BE2C (cell line): ENCODE measurements around the gene ITGB3.
"Not testable (repeated sequence)": the region's sequence is repeated elsewhere in the genome, so short reads cannot be mapped to it uniquely, and the experiment has no call there.

ENCODE experiments used
- DNase-seq: peaks from one replicate; pipeline ENCODE4 v3.0.0-alpha.2; 2020
- H3K27me3 ChIP-seq: fragments of 250-450 bp; sonication (Bioruptor Pico); 2 replicates; pipeline ENCODE4 v1.5.1; 2020; ENCODE audit warnings: mild to moderate bottlenecking
- H3K36me3 ChIP-seq: fragments of 250-450 bp; sonication (Bioruptor Pico); 2 replicates; pipeline ENCODE4 v1.5.1; 2020; ENCODE audit warnings: mild to moderate bottlenecking
- H3K4me1 ChIP-seq: fragments of 250-450 bp; sonication (Bioruptor Pico); 2 replicates; pipeline ENCODE4 v1.5.1; 2020
- H3K4me3 ChIP-seq: 2 replicates; pipeline ENCODE4 v1.5.1; 2011; ENCODE audit warnings: low read depth, low read length
- H3K9me3 ChIP-seq: fragments of 250-450 bp; sonication (Bioruptor Pico); 2 replicates; pipeline ENCODE4 v1.5.1; 2020
- CTCF ChIP-seq: IDR thresholded peaks from 2 replicates; pipeline ENCODE4 v1.5.1; 2012; ENCODE audit warnings: mild to moderate bottlenecking, low read depth, low read length

The ITGB3 gene

GRCh38 chr17:47220531-47220999 lies 33.1 kb upstream of the ITGB3 start:
- Histone ChIP-seq H3K27me3 (no peaks in the 10 kb centered on the region), H3K9me3 (no peaks in the 10 kb centered on the region), H3K36me3 (no peaks in the 10 kb centered on the region), H3K4me1 (peaks cover 11% of the 10 kb centered on the region), H3K4me3 (no peak overlapping the region)
- DNase-seq = no peak
- TF ChIP-seq CTCF = no peak

DNA sequence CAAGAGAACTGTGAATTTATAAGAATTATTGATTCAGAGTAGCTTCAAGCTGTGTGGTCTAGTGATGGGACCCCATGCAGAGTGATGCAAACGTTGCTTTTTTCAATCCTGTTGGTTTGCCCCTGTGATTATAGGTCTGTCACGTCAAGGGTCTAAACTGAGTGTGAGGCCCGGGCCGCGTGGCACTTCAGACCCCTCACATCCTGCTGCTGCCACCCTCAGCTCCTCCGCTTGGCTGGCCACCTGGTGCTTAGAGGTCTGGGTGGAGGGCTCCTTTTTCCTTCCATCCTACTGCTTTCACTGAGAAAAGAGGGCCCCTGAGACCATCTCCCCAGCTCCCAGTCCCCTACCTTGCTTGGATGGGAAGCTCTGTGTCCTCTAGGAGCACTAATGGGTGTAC lies 32.5 kb upstream of the ITGB3 start:
- Histone ChIP-seq H3K27me3 (no peaks in the 10 kb centered on the region), H3K4me3 (no peak overlapping the region), H3K4me1 (peaks cover 11% of the 10 kb centered on the region), H3K36me3 (no peaks in the 10 kb centered on the region), H3K9me3 (no peaks in the 10 kb centered on the region)
- DNase-seq = no peak
- no peak for TF ChIP-seq CTCF

- H3K4me3 ChIP-seq = no peak overlapping the region
- DNase-seq = no peak
- H3K27me3 ChIP-seq = no peaks in the 10 kb centered on the region
- no peak for TF ChIP-seq CTCF
- no peaks in the 10 kb centered on the region for H3K9me3 ChIP-seq
- H3K36me3 ChIP-seq = no peaks in the 10 kb centered on the region
- peaks cover 11% of the 10 kb centered on the region for H3K4me1 ChIP-seq
These were observed 31.6 kb upstream of the ITGB3 start for GRCh38 chr17:47222047-47222446.

GRCh38 chr17:47223007-47223406 lies 30.6 kb upstream of the ITGB3 start:
- Histone ChIP-seq H3K4me1 (peaks cover 11% of the 10 kb centered on the region), H3K9me3 (no peaks in the 10 kb centered on the region), H3K4me3 (no peak overlapping the region), H3K27me3 (no peaks in the 10 kb centered on the region), H3K36me3 (no peaks in the 10 kb centered on the region)
- TF ChIP-seq CTCF = no peak
- DNase-seq = no peak

GRCh38 chr17:47223460-47223859 lies 30.2 kb upstream of the ITGB3 start:
- peaks cover 11% of the 10 kb centered on the region for H3K4me1 ChIP-seq
- no peak for DNase-seq
- no peaks in the 10 kb centered on the region for H3K36me3 ChIP-seq
- TF ChIP-seq CTCF = no peak
- no peak overlapping the region for H3K4me3 ChIP-seq
- no peaks in the 10 kb centered on the region for H3K27me3 ChIP-seq
- no peaks in the 10 kb centered on the region for H3K9me3 ChIP-seq

DNA sequence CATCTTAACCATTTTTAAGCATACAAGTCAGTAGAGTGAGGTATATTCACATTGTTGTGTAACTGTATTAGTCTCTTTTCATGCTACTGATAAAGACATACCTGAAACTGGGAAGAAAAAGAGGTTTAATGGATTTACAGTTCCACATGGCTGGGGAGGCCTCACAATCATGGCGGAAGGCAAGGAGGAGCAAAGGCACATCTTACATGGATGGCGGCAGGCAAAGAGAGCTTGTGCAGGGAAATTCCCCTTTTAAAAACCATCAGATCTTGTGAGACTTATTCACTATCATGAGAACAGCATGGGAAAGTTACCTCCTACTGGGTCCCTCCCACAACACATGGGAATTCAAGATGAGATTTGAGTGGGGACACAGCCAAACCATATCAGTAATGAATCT lies 29.6 kb upstream of the ITGB3 start:
- not testable (repeated sequence) for H3K4me1 ChIP-seq, H3K36me3 ChIP-seq, H3K9me3 ChIP-seq

GRCh38 chr17:47224966-47225365 lies 28.7 kb upstream of the ITGB3 start:
- H3K4me1 ChIP-seq = peaks cover 6% of the 10 kb centered on the region
- no peaks in the 10 kb centered on the region for H3K36me3 ChIP-seq
- no peak overlapping the region for H3K4me3 ChIP-seq
- no peak for TF ChIP-seq CTCF
- H3K9me3 ChIP-seq = no peaks in the 10 kb centered on the region
- no peak for DNase-seq
- no peaks in the 10 kb centered on the region for H3K27me3 ChIP-seq

More for the DNA sequence above, 29.6 kb upstream of the ITGB3 start:
- not testable (repeated sequence) for H3K27me3 ChIP-seq, H3K4me3 ChIP-seq, DNase-seq
